Panc1 (cell line): ENCODE measurements around the gene DPY19L1. TPM values are rescaled to one million over a fixed set of nuclear protein-coding genes. Genes with fewer than 3 reads are reported as not detected.
"Not testable (repeated sequence)": the region's sequence is repeated elsewhere in the genome, so short reads cannot be mapped to it uniquely, and the experiment has no call there.

ENCODE experiments used
- ATAC-seq: fragments of 200-7000 bp; cut with Tn5 transposase; 2 replicates; pipeline ENCODE4 v1.9.1; 2020; ENCODE audit warnings: mild to moderate bottlenecking, moderate library complexity
- BruUV-seq: library from RNA; stranded (reverse); fragments of 400-500 nt; replicated peaks from 2 replicates; lab custom pipeline; 2021; lab: Mats Ljungman, UMichigan
- CTCF ChIA-PET: fragments of 300-600 bp; sonication (Branson Sonifier 250); formaldehyde crosslinking; loops from one replicate; lab custom pipeline; 2022; ENCODE audit warnings: antibody characterized with exemption; lab: Charles Lee
- POLR2A ChIA-PET: fragments of 300-600 bp; sonication (Branson Sonifier 250); formaldehyde crosslinking; loops from one replicate; lab custom pipeline; 2022; ENCODE audit warnings: antibody characterized with exemption; lab: Charles Lee
- DNase-seq: peaks from one replicate; pipeline ENCODE4 v3.0.0-alpha.2; 2010; ENCODE audit warnings: low read depth, low spot score
- H3K27ac ChIP-seq: 2 replicates; pipeline ENCODE4 v1.5.1; 2011; ENCODE audit warnings: mild to moderate bottlenecking, low read length, inconsistent platforms
- H3K27me3 ChIP-seq: fragments of 200-500 bp; sonication (Bioruptor generic); 2 replicates; pipeline ENCODE4 v1.6.0; 2014; ENCODE audit warnings: low read length, inconsistent platforms; ENCODE audit not compliant: control insufficient read depth, insufficient read depth
- H3K36me3 ChIP-seq: fragments of 200-500 bp; sonication (Bioruptor generic); 2 replicates; pipeline ENCODE4 v1.5.1; 2014; ENCODE audit warnings: inconsistent platforms, mild to moderate bottlenecking, low read length, moderate library complexity; ENCODE audit not compliant: control insufficient read depth, insufficient read depth
- H3K4me1 ChIP-seq: 2 replicates; pipeline ENCODE4 v1.5.1; 2011; ENCODE audit warnings: inconsistent platforms, mild to moderate bottlenecking, low read length, moderate library complexity; ENCODE audit not compliant: control insufficient read depth, insufficient read depth
- H3K4me3 ChIP-seq, 2 experiments: 2 replicates each; pipeline ENCODE4 v1.5.1; 2011 to 2012; ENCODE audit warnings: low read depth in 2 of 2, low read length in 2 of 2, mild to moderate bottlenecking in 2 of 2, inconsistent platforms in 1 of 2, moderate library complexity in 1 of 2
- H3K9me3 ChIP-seq: fragments of 200-500 bp; sonication (Bioruptor generic); 2 replicates; pipeline ENCODE4 v1.5.1; 2014; ENCODE audit warnings: low read depth, mild to moderate bottlenecking, inconsistent platforms, low read length, moderate library complexity; ENCODE audit not compliant: control insufficient read depth, insufficient read depth
- POLR2AphosphoS5 ChIP-seq: IDR thresholded peaks from 2 replicates; pipeline ENCODE4 v1.6.1; 2012; ENCODE audit warnings: mild to moderate bottlenecking, low read depth, low read length, moderate library complexity
- SIN3A ChIP-seq: IDR thresholded peaks from 2 replicates; pipeline ENCODE4 v1.6.1; 2012; ENCODE audit warnings: low read depth, mild to moderate bottlenecking, low read length, moderate library complexity, borderline replicate concordance; ENCODE audit not compliant: insufficient read depth
- TCF7L2 ChIP-seq: IDR thresholded peaks from 2 replicates; pipeline ENCODE4 v1.6.1; 2011; ENCODE audit warnings: mild to moderate bottlenecking, low read depth, low read length, inconsistent platforms
- in situ Hi-C: cut with HindIII; loops from 2 replicates; pipeline ENCODE4 v1.10.0; 2016; ENCODE audit warnings: low sequenced_read_pairs, low pct_unique_long_range_greater_than_20kb
- intact Hi-C: fragments of 100-400 bp; cut with micrococcal nuclease; formaldehyde crosslinking; loops from one replicate; pipeline ENCODE4 v1.10.0; 2022; ENCODE audit not compliant: unreplicated experiment
- total RNA-seq: library from RNA; stranded (reverse); gene quantifications from one replicate; pipeline ENCODE4 v1.2.1, GENCODE V29; 2021; ENCODE audit not compliant: unreplicated experiment
- TF ChIP-seq, protein P1 (sequence below), 2 experiments: IDR thresholded peaks; 2 replicates each; pipeline ENCODE4 v1.6.1; 2011 to 2012; ENCODE audit warnings: low read depth in 2 of 2, control low read depth in 1 of 2, low read length in 1 of 2, mild to moderate bottlenecking in 1 of 2, moderate library complexity in 1 of 2; ENCODE audit not compliant: insufficient read depth in 1 of 2
- TF ChIP-seq, protein P2 (sequence below): fragments of 450-650 bp; IDR thresholded peaks from 2 replicates; pipeline ENCODE4 v1.5.1; 2017; ENCODE audit warnings: mild to moderate bottlenecking

The DPY19L1 gene
- total RNA-seq, 1 experiment from 2014 or later, result 103 TPM

DNA sequence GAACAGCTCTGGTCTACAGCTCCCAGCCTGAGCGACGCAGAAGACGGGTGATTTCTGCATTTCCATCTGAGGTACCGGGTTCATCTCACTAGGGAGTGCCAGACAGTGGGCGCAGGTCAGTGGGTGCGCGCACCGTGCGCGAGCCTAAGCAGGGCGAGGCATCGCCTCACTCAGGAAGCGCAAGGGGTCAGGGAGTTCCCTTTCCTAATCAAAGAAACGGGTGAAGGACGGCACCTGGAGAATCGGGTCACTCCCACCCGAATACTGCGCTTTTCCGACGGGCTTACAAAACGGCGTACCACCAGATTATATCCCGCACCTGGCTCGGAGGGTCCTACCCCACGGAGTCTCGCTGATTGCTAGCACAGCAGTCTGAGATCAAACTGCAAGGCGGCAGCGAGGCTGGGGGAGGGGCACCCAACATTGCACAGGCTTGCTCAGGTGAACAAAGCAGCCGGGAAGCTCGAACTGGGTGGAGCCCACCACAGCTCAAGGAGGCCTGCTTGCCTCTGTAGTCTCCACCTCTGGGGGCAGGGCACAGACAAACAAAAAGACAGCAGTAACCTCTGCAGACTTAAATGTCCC lies 130.9 kb downstream of the DPY19L1 start:
- DNase-seq, POLR2A ChIA-PET, H3K4me3 ChIP-seq: not testable (repeated sequence)

DNA sequence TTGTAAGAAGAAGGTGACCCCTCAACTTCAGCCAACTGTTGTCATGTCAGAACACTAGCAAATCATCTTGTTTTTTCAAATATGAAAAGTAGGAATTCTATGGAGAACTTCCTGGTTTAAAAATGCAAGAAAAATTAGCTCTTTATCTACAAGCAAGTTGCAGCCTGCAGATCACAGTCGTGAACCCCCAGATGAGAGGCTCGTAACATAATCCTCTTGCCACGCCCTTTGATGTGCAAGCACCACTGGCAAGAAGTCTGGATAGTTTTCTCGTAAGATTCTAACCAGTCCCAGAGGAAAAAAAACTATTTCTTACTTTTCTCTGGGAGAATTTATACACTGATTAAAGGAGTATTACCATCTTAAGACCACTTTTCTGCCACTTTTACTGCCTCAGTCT lies 132.3 kb downstream of the DPY19L1 start:
- ChIA-PET CTCF (no interaction called here), POLR2A (no interaction called here)
- no peak for DNase-seq
- Histone ChIP-seq H3K36me3 (no peaks in the 10 kb centered on the region), H3K27ac (no peak overlapping the region), H3K4me3 (no peak overlapping the region), H3K9me3 (no peaks in the 10 kb centered on the region), H3K27me3 (no peaks in the 10 kb centered on the region), H3K4me1 (no peaks in the 10 kb centered on the region)
- ATAC-seq, result no peak
- in situ Hi-C loops (no loop called here), intact Hi-C loops (no loop called here)
- TF ChIP-seq TCF7L2, result no peak
- TF ChIP-seq, protein P1, sequence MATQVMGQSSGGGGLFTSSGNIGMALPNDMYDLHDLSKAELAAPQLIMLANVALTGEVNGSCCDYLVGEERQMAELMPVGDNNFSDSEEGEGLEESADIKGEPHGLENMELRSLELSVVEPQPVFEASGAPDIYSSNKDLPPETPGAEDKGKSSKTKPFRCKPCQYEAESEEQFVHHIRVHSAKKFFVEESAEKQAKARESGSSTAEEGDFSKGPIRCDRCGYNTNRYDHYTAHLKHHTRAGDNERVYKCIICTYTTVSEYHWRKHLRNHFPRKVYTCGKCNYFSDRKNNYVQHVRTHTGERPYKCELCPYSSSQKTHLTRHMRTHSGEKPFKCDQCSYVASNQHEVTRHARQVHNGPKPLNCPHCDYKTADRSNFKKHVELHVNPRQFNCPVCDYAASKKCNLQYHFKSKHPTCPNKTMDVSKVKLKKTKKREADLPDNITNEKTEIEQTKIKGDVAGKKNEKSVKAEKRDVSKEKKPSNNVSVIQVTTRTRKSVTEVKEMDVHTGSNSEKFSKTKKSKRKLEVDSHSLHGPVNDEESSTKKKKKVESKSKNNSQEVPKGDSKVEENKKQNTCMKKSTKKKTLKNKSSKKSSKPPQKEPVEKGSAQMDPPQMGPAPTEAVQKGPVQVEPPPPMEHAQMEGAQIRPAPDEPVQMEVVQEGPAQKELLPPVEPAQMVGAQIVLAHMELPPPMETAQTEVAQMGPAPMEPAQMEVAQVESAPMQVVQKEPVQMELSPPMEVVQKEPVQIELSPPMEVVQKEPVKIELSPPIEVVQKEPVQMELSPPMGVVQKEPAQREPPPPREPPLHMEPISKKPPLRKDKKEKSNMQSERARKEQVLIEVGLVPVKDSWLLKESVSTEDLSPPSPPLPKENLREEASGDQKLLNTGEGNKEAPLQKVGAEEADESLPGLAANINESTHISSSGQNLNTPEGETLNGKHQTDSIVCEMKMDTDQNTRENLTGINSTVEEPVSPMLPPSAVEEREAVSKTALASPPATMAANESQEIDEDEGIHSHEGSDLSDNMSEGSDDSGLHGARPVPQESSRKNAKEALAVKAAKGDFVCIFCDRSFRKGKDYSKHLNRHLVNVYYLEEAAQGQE (IDR thresholded peaks at IDR 0.05; ENCODE audit: insufficient read depth in 1 of 2, low read depth in 2 of 2, low read length in 1 of 2), result no peak
- BruUV-seq, result no TSS peak

More for the DNA sequence above, 130.9 kb downstream of the DPY19L1 start:
- H3K27me3 ChIP-seq, H3K27ac ChIP-seq, H3K9me3 ChIP-seq, in situ Hi-C loops, CTCF ChIA-PET, BruUV-seq, ATAC-seq, H3K36me3 ChIP-seq, H3K4me1 ChIP-seq, intact Hi-C loops: not testable (repeated sequence)

DNA sequence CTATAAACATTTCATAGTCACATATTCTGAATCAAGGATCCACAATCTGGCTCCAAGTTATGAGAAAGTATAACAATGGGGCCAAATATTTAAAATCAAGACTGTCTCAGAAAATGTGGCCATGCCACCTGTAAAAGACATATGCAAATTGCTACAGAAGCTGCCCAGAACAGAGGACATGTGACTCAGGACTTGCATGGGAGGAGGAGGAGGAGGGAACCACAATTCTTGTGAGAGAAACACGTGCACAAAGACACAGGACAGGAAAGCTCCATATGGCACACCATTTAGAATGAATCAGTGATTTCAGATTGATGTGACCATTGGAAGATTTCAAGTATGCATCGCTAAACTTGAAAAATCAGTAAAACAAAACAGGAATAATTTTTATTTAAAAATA lies 133.4 kb downstream of the DPY19L1 start:
- POLR2A ChIA-PET, result interaction anchor here (0.6 kb wide), 1 partner anchor 600 kb away, joined by 4 read pairs; no protein-coding TSS in a partner anchor
- DNase-seq, H3K27me3 ChIP-seq, BruUV-seq, H3K4me3 ChIP-seq, intact Hi-C loops, H3K9me3 ChIP-seq, H3K4me1 ChIP-seq, in situ Hi-C loops, ATAC-seq, CTCF ChIA-PET, H3K36me3 ChIP-seq, H3K27ac ChIP-seq: not testable (repeated sequence)

DNA sequence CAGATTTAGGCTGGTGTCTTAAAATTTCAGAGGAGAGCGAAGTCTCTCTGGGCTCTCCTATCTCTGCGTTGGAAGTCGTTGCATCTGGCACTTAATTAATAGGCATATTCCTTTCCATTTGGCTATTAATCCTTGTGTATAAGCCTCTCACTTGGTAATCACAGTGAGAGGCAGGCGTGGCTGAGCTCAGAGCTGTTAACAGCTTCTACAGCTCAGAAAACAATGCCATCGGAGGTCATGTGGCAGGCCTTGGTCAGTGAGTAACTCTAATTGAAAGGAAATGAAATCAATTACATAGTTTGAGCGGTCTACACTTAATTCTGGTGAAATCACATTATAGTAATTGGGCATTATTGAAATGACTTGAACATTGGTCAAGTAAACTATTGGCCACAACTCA lies 135.1 kb downstream of the DPY19L1 start:
- H3K4me1 ChIP-seq, result no peaks in the 10 kb centered on the region
- in situ Hi-C loops (no loop called here), intact Hi-C loops (no loop called here)
- CTCF ChIA-PET, result no interaction called here
- POLR2A ChIA-PET, result no interaction called here
- no TSS peak for BruUV-seq
- no peaks in the 10 kb centered on the region for H3K27me3 ChIP-seq
- H3K4me3 ChIP-seq, result no peak overlapping the region
- no peaks in the 10 kb centered on the region for H3K9me3 ChIP-seq
- ATAC-seq, result no peak
- no peak for DNase-seq
- TF ChIP-seq TCF7L2 (no peak), SIN3A (no peak), POLR2AphosphoS5 (no peak)
- TF ChIP-seq, protein P2, sequence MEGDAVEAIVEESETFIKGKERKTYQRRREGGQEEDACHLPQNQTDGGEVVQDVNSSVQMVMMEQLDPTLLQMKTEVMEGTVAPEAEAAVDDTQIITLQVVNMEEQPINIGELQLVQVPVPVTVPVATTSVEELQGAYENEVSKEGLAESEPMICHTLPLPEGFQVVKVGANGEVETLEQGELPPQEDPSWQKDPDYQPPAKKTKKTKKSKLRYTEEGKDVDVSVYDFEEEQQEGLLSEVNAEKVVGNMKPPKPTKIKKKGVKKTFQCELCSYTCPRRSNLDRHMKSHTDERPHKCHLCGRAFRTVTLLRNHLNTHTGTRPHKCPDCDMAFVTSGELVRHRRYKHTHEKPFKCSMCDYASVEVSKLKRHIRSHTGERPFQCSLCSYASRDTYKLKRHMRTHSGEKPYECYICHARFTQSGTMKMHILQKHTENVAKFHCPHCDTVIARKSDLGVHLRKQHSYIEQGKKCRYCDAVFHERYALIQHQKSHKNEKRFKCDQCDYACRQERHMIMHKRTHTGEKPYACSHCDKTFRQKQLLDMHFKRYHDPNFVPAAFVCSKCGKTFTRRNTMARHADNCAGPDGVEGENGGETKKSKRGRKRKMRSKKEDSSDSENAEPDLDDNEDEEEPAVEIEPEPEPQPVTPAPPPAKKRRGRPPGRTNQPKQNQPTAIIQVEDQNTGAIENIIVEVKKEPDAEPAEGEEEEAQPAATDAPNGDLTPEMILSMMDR, result no peak
- TF ChIP-seq, protein P1 (IDR thresholded peaks at IDR 0.05; ENCODE audit: insufficient read depth in 1 of 2, low read depth in 2 of 2, low read length in 1 of 2), result no peak
- no peaks in the 10 kb centered on the region for H3K36me3 ChIP-seq
- no peak overlapping the region for H3K27ac ChIP-seq
